ELR (cell line): Measurements from ENCODE around the gene UBA5.
A peak's percentile ranks its signal among the peaks of the same experiment; 100 is the strongest.

ENCODE experiments used
- DNase-seq: peaks from one replicate; pipeline ENCODE4 v3.0.0-alpha.2; 2015; ENCODE audit warnings: low read depth

Gene UBA5

DNA sequence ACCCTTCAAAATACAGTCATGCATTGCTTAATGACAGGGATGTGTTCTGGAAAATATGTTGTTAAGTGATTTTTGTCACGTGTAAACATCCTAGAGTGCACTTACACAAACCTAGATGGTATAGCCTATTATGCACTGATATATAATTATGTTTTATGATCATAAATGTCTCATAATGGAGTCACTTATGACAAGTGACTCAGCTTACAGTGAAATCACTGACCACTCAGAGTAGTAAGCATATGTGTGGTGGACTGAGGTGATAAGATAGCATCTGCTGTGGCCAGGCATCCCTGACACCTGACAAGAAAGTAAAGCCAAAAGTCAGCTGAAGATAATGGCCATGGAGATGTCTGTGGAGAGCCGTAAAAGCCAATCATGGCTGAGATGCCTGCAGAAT, 5.9 kb upstream of the UBA5 start:
- peak; percentile 54 for DNase-seq

- DNase-seq, result no peak
Observed at GRCh38 chr3:132654721-132655120, 5.4 kb upstream of the UBA5 start.

DNA sequence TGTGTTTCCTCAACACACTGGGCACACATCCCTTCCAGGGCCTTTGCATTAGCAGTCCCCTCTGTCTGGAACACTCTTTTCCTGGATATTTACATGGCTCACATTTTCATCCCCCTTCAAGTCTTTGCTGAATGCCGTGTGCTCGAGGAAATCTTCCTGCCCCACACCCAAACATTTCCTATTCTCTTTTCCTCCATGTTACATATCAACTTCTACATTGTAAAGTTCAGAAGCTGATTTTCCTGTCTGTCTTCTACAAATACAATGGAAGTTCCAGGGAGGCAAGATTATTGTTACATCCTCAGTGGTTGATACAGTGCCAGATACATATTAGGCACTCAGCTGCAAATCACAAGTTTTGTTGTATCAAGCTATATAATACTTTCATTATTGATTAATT, 4.7 kb upstream of the UBA5 start:
- no peak for DNase-seq

DNA sequence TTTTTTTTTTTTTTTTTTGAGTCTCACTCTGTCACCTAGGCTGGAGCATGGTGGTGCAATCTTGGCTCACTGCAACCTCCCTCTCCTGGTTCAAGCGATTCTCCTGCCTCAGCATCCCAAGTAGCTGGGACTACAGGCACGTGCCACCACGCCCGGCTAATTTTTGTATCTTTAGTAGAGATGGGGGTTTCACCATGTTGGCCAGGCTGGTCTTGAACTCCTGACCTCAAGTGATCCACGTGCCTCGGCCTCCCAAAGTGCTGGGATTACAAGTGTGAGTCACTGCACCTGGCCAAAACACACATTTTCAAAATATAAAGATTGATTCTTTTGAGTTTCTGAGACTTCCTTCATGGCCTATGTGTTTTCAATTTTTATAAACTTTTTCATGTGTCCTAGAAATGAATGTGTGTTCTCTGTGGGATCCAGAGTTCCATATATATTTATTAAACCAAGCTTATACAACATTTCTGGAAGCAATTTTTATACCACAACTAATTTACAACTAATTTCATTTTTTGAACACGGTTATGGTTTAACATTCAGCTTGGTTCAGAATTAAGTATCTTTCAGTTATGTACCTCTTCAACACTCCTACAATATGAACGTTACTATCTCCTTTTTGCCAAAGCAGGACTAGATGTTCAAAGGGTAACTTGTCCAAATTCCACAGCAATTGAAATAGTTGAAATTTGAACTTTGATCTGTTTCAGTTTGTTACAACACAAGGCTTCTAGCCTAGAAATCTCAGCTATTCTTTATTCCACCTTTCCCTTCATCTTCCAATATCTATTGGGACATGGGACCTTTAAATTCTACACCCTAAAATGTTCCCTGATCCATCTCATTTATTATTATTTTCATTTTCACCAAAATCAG, 2.0 kb upstream of the UBA5 start:
- no peak for DNase-seq

GRCh38 chr3:132659000-132659364, 1.1 kb upstream of the UBA5 start:
- DNase-seq, result no peak

DNA sequence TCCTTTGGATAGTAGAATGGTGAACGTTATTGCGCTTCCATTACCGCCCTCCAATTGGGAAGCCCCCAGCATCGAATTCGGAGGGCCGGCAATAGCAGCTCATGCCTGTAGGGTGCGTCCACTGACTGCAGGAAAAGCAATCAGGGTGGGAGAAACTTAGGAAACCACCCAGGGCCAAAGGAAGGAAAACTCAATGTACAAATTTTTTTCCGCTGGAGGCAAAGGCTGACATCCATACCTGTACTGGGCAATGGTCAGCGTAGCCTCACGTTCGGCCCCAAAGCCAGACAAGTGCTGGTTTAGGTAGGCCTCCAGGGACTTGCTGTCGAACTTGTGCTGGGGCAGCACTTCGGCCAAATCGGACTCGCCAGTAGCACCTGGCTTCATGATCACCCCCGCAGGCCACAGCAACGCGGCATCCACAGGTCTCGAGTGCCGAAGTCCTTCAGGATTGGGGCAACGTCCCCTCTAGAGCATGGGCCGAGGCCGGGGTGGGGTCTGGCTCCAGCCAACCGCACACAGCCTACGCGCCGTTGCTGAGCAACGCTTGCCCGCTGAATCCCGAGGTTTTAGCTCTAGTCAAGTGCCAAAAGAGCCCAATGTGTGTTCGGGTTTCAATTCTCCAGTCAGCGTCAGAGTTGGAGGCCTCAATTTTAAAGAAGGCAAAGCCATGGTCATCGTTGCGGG, 621 bp upstream of the UBA5 start, which contains the start of gene ACAD11:
Gene ACAD11, minus strand, starts transcription at position 445 of the 687 bp plus-strand sequence. Its CDS starts 58 bp downstream, at position 387.
- peak; percentile 84 for DNase-seq

GRCh38 chr3:132660811-132661070, 612 bp downstream of the UBA5 start:
- peak; percentile 54 for DNase-seq

DNA sequence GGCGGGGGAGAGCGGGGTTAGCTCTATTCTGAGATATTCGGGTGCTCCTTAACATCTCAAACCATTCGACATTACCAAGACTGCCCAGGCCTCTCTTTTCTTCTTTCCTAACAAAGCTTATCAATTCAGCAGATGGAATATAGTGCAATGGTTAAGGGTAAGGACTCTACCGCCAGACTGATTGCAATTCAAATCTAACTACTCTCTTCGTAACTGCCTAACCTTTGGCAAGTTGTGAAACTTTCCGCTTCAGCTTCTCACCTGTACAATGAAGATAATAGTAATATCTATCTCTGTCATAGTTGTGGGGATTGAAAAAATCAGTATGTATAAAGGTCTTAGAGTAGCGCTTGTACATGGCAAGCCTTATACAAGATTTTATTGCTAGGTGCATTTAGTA, 972 bp downstream of the UBA5 start:
- no peak for DNase-seq

GRCh38 chr3:132662212-132662611, 2.1 kb downstream of the UBA5 start:
- DNase-seq, result no peak

GRCh38 chr3:132665230-132665745, 5.2 kb downstream of the UBA5 start:
- DNase-seq, result no peak

GRCh38 chr3:132669256-132669777, 9.2 kb downstream of the UBA5 start:
- DNase-seq, result peak; percentile 6

- DNase-seq, result no peak
Observed at GRCh38 chr3:132675408-132675807, 15.3 kb downstream of the UBA5 start.

GRCh38 chr3:132679911-132680310, 19.8 kb downstream of the UBA5 start:
- no peak for DNase-seq

GRCh38 chr3:132681421-132681820, 21.3 kb downstream of the UBA5 start:
- no peak for DNase-seq

DNA sequence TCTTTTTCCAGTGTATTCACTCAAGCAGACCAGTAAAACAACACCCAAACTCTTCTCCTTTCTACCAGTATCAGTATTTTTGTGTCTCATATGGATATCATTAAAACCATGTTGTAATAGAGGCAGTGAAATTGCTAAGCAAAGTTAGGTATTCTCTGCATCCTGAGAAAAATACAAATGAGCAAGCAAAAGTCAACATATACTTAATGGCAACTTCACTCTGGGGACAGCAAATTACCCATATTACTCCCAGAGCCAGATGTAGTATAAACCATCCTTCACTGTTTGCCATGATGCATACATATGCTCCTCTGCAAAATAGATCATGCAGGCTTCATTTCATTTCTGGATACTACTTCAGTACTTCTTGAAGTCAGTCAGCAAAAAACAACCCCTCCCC, 22.1 kb downstream of the UBA5 start:
- no peak for DNase-seq

DNA sequence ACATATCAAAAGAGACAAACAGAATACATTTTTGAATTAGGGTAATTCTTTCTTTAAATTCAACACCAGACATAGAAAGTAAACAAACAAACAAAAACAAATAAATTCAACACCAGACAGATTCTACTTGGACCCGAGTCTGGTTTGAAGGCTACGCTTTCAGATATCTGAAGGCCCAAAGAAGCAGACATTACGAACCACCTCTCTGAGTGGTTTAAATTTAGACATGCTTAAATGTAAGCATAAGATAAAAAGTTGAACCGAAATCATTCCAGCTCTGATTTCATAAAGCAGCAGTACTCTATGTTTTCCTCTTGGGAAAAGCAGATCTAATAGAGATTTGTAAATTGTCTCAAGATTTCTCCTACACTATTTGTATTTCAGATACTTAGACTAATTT, 29.9 kb downstream of the UBA5 start:
- DNase-seq, result no peak

DNA sequence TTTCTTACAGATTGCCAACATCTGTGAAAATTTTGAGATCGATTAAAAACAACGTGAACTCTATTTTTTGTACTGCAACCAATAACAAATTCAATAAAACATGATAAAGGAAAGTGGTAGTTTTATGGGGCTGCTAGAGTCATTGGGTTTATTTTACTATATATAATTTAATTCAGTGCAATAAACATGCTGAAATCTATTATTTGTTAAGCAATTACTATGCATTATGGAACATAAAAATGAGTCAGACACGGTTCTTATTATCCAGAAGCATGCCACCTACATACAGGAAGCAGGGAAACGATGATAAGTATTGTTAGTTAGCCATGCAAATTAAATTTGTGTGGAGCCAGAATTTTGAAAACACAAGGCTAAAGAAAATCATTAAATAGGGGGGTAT, 34.9 kb downstream of the UBA5 start:
- no peak for DNase-seq

DNA sequence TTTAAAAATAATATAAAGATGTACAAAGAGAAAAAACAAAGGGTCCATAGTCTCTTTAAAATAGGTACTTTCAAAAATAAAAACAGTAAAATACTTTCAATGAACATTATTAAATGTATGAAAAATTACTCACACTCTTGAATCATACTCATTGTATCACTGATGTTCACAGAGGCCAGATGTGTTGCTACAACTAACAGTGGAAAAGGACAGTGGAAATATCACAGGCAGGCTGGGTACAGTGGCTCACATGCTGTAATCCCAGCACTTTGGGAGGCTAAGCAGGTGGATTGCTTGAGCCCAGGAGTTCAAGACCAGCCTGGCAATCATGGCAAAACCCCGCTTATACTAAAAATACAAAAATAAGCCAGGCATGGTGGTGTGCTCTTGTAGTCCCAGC, 35.3 kb downstream of the UBA5 start:
- DNase-seq, result peak; percentile 6

- DNase-seq, result no peak
Observed at GRCh38 chr3:132703733-132704132, 43.6 kb downstream of the UBA5 start.

DNA sequence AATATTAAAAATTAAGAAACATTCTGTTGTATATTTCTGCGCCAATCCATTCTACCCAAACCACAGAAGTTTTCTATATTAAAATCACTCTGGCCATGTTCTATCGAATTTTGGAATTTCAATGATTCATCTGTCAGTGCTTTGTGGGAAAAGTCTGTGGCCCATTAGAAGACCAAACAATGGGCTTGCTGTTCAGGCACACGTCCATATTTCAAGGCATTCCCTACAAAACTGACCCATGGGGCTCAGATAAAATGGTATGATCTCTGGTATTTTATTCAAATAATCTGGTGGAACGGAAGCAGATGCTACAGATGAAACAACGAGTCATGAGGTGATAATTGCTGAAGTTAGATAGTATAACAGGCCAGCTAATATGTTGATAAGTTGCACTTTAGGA, 49.6 kb downstream of the UBA5 start:
- no peak for DNase-seq

DNA sequence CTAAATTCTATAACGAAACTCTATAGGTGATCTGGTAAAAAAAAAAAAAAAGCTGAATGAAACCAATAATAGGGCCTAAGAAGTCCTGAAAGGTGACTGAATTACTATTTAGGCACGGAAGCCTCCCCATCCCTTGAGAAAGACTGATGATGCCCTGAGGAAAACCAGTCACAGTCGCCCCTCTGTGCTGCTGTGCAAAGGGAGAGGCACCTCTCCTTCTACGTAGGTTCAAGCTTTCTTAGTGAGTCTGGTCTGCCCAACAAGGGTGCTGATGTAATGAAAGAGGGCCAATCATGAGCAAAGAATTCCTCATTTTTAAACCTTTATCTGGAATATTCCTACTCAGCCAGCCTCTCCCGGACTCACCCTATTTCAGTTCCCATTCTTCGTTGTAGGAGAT, 50.2 kb downstream of the UBA5 start:
- no peak for DNase-seq

DNA sequence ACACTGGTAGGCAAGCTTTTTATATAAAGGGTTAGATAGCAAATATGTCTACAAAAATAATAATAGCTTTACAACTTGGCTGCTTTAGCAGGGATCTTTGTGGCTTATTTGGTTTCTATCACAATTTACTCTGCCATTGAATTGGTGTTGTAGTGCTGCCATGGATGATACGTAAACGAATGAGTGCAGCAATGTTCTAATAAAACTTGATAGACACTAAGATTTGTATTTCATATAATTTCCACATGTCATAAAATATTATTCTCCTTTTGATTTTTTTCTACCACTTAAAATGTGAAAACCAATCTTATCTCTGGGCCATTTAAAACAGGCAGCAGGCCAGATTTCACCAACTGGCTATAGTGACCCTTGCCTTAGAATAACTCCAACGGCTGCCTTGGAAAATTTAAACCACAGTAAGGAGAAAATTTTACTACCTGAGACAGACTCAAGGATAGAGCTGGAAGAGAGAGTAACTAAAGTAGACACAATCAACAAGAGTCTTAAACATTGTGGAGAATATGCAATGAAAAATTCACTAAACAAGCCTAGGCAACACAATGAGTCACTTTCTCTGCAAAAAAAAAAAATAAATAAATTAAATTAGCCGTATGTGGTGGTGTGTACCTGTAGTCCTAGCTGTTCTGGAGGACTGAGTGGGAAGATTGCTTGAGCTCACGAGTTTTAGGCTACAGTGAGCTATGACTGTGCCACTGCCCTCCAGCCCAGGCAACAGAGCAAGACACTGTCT, 54.0 kb downstream of the UBA5 start:
- DNase-seq, result no peak

GRCh38 chr3:132716372-132716771, 56.2 kb downstream of the UBA5 start:
- DNase-seq, result no peak
